ENCODE results near the gene CIAPIN1. TPM values are rescaled to one million over a fixed set of nuclear protein-coding genes. Genes with fewer than 3 reads are reported as not detected.

CIAPIN1 gene
- total and polyA plus RNA-seq, 2 experiments from 2014 or later: 65.5 to 156 TPM

GRCh38 chr16:57485916-57486857, 39.0 kb upstream of the CIAPIN1 start, which contains the start of gene DOK4:
DOK4 (minus strand) TSS chr16:57486493; CDS start chr16:57479507, 6,986 bp downstream.
- H3K9me3 ChIP-seq (ENCODE audit: low read depth): no peaks in the 10 kb centered on the region

GRCh38 chr16:57485091-57485915, 38.1 kb upstream of the CIAPIN1 start:
- H3K27me3 ChIP-seq: no peaks in the 10 kb centered on the region
- TF ChIP-seq CTCF (IDR thresholded peaks at IDR 0.05; ENCODE audit: low read depth, low read length): no peak
- no peaks in the 10 kb centered on the region for H3K9me3 ChIP-seq (ENCODE audit: low read depth)
- H3K4me1 ChIP-seq (ENCODE audit: low read depth): peaks cover 40% of the 10 kb centered on the region
- H3K4me3 ChIP-seq: peak overlapping the region; percentile 100
- DNase-seq (ENCODE audit: low read depth in 1 of 2, low spot score in 1 of 2): no peak
- peaks cover 16% of the 10 kb centered on the region for H3K36me3 ChIP-seq
- peak overlapping the region; percentile 95 for H3K27ac ChIP-seq

More at GRCh38 chr16:57485916-57486857, 39.0 kb upstream of the CIAPIN1 start, which contains the start of gene DOK4:
- no peak for TF ChIP-seq CTCF (IDR thresholded peaks at IDR 0.05; ENCODE audit: low read depth, low read length)
- Histone ChIP-seq H3K36me3 (peaks cover 11% of the 10 kb centered on the region), H3K27ac (peak within 1 kb of the TSS; percentile 95), H3K4me3 (peak within 1 kb of the TSS; percentile 100), H3K4me1 (ENCODE audit: low read depth) (peaks cover 31% of the 10 kb centered on the region), H3K27me3 (no peaks in the 10 kb centered on the region)
- peak; percentile 80 to 87 for DNase-seq (ENCODE audit: low read depth in 1 of 2, low spot score in 1 of 2)

- peak overlapping the region; percentile 95 for H3K27ac ChIP-seq
- TF ChIP-seq CTCF (IDR thresholded peaks at IDR 0.05; ENCODE audit: low read depth, low read length): no peak
- H3K4me3 ChIP-seq: peak overlapping the region; percentile 100
- H3K27me3 ChIP-seq: no peaks in the 10 kb centered on the region
- DNase-seq (ENCODE audit: low read depth in 1 of 2, low spot score in 1 of 2): no peak
- H3K36me3 ChIP-seq: peaks cover 17% of the 10 kb centered on the region
- H3K9me3 ChIP-seq (ENCODE audit: low read depth): no peaks in the 10 kb centered on the region
- peaks cover 48% of the 10 kb centered on the region for H3K4me1 ChIP-seq (ENCODE audit: low read depth)
Measured at GRCh38 chr16:57484515-57485005, 37.4 kb upstream of the CIAPIN1 start.

- Histone ChIP-seq H3K9me3 (ENCODE audit: low read depth) (no peaks in the 10 kb centered on the region), H3K27ac (peak overlapping the region; percentile 95), H3K36me3 (peaks cover 23% of the 10 kb centered on the region), H3K4me1 (ENCODE audit: low read depth) (peaks cover 54% of the 10 kb centered on the region), H3K4me3 (peak overlapping the region; percentile 100), H3K27me3 (no peaks in the 10 kb centered on the region)
- DNase-seq (ENCODE audit: low read depth in 1 of 2, low spot score in 1 of 2): no peak
- TF ChIP-seq CTCF (IDR thresholded peaks at IDR 0.05; ENCODE audit: low read depth, low read length): no peak
Measured at GRCh38 chr16:57483725-57484514, 36.7 kb upstream of the CIAPIN1 start.
